GM12875 (cell line): ENCODE data around the gene C2orf81.
A peak's percentile ranks its signal among the peaks of the same experiment; 100 is the strongest.
"Not testable (repeated sequence)": the region's sequence is repeated elsewhere in the genome, so short reads cannot be mapped to it uniquely, and the experiment has no call there.

Source experiments
- H3K4me3 ChIP-seq: one replicate; pipeline ENCODE4 v1.5.1; 2011; ENCODE audit warnings: low read depth, low read length, control low read depth
- TF ChIP-seq, protein P1 (sequence below): IDR thresholded peaks from 2 replicates; pipeline ENCODE4 v1.5.1; 2011; ENCODE audit warnings: low read depth, mild to moderate bottlenecking, control low read depth, inconsistent platforms, low read length, moderate library complexity, borderline replicate concordance; ENCODE audit not compliant: insufficient read depth

C2orf81 gene

DNA sequence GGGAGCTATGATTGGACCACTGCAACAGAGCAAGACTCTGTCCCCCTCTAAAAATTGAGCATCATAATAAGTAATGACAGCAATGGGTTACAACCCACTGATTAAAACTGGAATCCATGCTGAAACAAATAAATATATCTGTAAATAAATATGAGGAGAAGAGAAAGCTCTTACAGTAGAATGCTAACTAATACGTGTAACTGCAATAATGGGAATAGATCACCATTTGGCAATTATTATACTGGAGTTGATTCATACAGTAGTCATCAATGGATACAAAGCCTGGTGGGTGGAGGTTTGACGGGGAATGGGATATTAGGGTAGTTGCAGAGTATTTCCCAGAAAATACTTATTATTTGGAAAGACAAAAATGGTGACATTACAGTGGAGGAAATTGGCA is 27.4 kb upstream of the C2orf81 start:
- TF ChIP-seq, protein P1, sequence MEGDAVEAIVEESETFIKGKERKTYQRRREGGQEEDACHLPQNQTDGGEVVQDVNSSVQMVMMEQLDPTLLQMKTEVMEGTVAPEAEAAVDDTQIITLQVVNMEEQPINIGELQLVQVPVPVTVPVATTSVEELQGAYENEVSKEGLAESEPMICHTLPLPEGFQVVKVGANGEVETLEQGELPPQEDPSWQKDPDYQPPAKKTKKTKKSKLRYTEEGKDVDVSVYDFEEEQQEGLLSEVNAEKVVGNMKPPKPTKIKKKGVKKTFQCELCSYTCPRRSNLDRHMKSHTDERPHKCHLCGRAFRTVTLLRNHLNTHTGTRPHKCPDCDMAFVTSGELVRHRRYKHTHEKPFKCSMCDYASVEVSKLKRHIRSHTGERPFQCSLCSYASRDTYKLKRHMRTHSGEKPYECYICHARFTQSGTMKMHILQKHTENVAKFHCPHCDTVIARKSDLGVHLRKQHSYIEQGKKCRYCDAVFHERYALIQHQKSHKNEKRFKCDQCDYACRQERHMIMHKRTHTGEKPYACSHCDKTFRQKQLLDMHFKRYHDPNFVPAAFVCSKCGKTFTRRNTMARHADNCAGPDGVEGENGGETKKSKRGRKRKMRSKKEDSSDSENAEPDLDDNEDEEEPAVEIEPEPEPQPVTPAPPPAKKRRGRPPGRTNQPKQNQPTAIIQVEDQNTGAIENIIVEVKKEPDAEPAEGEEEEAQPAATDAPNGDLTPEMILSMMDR, result no peak

DNA sequence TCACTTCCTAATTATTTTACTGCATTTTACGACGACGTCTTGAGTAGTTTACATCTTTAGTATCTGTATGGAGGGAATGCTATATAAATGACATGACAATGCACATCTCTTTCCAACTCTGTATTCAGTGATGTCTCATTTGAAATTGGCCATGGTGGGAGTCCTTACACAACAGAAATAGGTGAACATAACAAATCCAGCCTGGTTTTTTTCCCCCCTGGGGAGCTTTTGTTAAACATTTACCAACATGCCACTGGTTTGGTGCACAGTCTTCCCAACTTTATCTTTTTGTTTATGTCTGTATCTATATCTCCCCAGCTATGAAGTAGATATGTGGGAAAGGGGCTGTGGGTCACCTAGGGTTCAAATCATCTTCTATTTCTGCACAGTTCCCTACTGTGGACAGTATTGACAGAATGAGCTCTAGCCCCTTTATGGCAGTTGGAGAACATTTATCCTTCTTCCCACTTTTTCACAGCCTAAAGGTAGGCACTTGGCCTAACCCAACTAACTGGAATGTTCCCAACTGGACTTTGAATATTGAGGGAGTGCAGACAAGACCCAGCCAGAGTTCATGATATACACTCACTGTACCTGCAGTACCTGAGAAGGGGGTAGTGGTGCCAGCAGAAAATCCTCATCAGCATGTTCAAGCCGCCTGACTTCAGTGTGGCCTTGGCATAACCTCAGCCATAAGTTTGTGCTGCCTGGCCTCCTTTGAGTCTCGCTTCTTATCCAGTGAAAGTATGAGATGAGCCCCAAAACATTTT is 26.0 kb upstream of the C2orf81 start:
- no peak overlapping the region for H3K4me3 ChIP-seq
- TF ChIP-seq, protein P1, result no peak

More for the DNA sequence above, 27.4 kb upstream of the C2orf81 start:
- no peak overlapping the region for H3K4me3 ChIP-seq

DNA sequence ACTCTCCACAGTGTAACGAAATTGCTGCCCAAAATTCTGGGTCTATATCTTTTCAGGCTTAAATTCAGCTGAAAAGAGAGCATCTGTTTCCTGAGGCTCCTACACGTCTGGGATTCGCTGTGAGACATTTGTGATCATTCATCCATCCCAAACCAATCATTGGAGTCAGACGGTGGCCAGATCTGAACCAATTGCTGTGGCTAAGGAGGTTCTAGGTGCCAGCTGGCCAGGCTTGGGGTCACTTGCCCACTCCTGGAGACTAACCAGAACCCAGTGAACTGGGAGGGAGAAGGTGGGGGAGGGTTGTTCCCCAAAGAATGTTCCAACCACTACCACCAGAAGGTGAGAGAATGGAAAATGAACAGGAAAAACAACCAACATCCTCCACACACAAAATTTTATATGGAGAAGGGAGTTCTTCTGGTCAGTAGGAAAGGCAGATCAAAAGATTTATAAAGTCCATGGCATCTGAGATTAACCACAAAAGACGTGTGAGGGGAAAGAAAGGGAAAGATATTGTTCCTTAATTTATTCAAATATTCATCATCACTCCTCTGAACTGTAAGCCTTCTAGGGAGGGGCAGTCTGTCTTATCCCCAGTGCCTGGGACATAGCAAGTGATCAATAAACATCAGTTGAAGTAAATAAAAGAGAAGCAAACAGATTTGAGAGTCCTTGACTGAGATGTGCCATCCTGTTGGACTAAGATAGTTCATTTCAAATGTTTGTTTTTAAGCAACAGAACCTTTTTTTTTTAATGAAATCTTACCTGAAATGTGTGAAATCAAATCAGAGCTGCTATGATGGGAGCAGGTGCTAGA is 23.3 kb upstream of the C2orf81 start:
- TF ChIP-seq, protein P1, result no peak
- no peak overlapping the region for H3K4me3 ChIP-seq

DNA sequence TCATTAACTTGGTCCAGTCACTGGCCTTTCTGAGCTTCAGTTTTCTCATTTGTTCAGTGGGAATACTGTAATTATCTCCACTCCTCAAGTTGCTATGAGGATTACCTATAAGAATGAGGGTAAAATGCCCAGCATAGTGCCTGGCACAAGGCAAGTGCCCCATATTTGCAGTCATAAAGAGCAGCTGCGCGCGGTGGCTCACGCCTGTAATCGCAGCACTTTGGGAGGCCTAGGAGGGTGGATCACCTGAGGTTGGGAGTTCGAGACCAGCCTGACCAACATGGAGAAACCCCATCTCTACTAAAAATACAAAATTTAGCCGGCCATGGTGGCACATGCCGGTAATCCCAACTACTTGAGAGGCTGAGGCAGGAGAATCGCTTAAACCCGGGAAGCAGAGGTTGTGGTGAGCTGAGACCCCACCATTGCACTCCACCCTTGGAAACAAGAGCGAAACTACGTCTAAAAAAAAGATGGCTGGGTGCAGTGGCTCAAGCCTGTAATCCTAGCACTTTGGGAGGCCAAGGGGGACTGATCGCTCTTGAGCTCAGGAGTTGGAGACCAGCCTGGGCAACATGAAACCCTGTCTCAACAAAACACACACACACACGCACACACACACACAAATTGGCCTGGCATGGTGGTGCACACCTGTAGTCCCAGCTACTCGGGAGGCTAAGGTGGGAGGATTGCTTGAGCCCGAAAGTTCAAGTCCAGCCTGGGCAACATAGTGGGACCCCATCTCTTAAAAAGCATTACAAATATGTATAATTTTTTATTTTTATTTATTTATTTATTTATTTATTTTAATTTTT is 21.3 kb upstream of the C2orf81 start:
- not testable (repeated sequence) for H3K4me3 ChIP-seq

DNA sequence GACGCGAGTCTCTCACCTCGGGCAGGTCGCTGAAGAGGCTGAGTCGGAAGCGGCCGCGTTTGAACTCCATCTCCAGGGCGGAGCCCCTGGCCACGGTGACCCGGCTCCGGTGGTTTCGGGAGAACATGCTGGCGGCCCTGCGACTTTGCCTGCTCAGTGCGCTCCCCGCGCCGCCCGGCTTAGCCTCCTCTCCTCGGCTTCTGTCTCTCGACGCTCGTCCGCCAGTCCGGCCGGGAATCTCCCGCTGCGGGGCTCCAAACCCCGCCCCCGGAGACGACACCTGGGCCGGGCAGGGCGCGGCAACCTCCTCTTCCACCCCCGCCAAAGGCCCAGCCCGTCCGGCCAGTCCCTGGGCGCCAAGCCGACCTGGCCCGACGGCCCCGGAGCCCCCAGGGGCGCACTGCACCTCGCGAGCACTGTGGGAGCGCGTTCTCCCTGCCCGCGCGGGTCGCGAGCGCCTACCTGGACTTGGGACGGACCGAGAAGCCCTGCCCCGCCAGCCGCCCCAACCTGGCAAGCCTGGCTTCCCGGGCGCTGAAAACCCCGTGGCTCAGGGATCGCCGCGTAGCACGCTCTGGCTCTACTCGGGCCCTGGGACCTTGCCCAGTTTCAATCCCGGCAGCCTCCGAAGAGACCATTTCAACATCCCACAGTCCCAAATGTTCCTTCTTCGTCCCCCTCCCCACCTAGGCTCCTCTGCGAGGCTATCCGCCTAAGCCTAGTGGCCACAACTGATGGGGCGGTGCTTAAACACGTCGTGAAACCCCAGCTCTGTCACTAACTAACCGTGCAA is 20.5 kb upstream of the C2orf81 start, which contains the start of gene RTKN:
RTKN (minus strand) TSS at position 248 of the 793 bp plus-strand sequence; CDS start at position 127, 121 bp downstream.
- peak within 1 kb of the TSS; percentile 56 for H3K4me3 ChIP-seq
- TF ChIP-seq, protein P1, result no peak

DNA sequence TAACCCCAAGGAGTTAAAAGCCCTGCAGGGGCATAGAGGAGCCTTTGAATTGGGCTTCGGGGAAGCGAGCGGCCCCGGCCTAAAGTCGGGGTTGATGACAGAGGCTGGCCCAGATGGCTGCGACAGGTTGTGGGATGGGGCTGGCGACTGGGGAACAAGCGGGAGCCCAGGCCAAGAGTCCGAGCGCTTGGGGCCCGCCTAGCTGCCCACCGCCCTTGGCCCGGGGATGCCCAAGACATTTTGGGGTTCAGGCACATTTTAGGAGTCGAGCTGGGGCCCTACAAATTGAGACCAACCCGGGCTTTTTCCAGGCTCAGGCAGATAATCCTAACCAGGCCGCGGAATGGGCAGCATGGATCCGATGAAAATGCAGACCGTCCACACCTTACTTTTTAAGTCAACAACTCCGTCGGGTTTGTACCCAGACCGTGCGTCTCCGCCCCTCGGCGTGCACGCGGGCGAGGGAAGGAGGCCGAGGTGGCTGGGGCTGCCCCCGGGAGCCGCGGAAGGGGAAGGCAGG is 19.8 kb upstream of the C2orf81 start:
- TF ChIP-seq, protein P1, result no peak
- peak overlapping the region; percentile 46 for H3K4me3 ChIP-seq
